ENCODE data around the gene DLX1.

Gene DLX1

DNA sequence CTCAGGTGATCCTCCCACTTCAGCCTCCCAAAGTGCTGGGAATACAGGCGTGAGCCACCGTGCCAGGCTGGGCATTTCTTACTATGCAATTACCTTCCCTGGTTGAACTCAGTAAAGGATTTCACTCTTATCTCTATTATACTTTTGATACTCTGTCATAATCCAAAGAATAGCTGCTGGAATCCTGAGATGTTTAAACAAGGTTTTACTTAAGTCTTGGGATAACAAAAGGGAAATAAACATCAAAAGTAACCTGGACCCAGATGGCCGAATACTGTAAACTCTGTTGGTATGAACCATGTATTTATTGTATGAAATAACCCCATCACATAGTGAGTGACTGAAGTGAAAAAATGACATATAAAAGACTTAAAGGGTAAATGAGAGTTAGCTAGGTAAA, 29.3 kb downstream of the DLX1 start:
- H3K4me3 ChIP-seq (ENCODE audit: low read depth, low read length): no peak overlapping the region
- no peak for TF ChIP-seq CTCF (IDR thresholded peaks at IDR 0.05; ENCODE audit: low read depth, low read length, missing control alignments)
- no peak for DNase-seq (ENCODE audit: low read depth)

DNA sequence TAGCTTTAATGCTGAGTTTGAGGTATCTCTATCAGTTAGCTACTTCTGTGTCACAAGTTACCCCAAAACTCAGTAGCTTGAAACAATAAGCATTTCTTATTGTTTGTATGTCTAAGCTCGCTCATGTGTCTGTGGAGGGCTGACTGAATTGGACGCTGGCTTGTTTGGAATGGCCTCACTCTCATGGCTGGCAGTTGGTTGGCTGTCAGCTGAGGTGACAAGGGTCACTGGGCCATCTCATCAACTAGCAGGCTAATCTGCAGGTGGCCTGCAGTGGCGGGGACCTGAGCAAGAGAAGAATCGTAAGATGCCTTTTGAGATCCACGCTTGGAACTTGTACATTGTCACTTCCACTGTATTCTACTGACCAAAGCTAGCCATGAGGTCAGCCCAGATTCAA, 30.8 kb downstream of the DLX1 start:
- no peak for TF ChIP-seq CTCF (IDR thresholded peaks at IDR 0.05; ENCODE audit: low read depth, low read length, missing control alignments)
- no peak overlapping the region for H3K4me3 ChIP-seq (ENCODE audit: low read depth, low read length)
- DNase-seq (ENCODE audit: low read depth): no peak

DNA sequence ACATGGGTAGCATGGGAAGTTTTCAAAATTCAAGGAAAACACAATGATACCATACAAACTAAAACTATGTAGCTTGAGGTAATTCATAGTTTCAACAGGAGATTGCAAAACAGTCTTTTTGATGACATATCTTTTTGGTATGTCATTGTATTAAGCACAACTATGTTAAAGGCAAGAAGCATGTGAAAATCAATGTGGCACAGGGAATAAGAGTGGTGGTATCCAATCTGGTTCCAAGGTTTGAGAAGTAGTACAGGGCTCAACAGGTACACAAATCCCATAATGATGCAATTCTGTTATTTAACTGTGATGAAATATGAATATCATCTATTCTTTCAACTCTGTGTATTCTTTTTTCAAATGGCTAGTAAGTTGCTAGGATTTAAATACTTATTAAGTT, 33.8 kb downstream of the DLX1 start:
- no peak for DNase-seq (ENCODE audit: low read depth)
- TF ChIP-seq CTCF (IDR thresholded peaks at IDR 0.05; ENCODE audit: low read depth, low read length, missing control alignments): no peak
- no peak overlapping the region for H3K4me3 ChIP-seq (ENCODE audit: low read depth, low read length)

DNA sequence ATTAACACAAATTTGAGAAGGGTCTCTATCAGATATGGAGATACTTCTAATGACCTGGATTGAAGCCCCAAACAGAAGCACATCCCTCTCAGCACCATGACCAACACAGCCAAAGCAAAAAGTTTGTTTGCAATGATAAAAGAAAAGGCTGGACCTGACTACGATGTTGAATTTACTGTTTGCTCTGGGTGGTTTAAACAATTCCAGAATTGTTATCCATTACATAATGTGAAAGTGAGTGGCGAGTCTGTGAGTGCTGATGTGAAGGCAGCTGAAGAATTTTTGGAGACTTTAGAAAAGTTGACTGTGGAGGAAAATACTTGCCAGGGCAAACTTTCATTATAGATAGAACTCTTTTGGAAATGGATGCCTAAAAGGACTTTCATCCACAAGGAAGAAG, 34.8 kb downstream of the DLX1 start:
- no peak for DNase-seq (ENCODE audit: low read depth)
- H3K4me3 ChIP-seq (ENCODE audit: low read depth, low read length): no peak overlapping the region
- TF ChIP-seq CTCF (IDR thresholded peaks at IDR 0.05; ENCODE audit: low read depth, low read length, missing control alignments): no peak

DNA sequence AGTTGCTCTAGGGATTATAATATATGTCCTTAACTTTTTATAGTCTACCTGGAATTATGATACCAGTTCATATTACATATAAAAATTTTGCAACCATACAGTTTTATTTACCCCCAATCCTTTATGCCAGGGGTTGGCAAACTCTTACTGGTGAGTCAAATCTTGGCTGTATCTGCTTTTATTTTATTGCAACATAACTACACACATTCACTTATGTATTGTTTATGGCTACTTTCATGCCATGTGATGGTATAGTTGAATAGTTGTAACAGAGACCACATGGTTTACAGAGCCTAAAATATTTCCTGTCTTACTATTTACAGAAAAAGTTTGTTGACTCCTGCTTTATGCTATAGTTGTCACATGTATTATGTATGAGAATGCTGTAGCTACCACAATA, 43.2 kb downstream of the DLX1 start:
- DNase-seq (ENCODE audit: low read depth): no peak
- TF ChIP-seq CTCF (IDR thresholded peaks at IDR 0.05; ENCODE audit: low read depth, low read length, missing control alignments): no peak
- no peak overlapping the region for H3K4me3 ChIP-seq (ENCODE audit: low read depth, low read length)

- no peak for DNase-seq (ENCODE audit: low read depth)
- H3K4me3 ChIP-seq (ENCODE audit: low read depth, low read length): no peak overlapping the region
- no peak for TF ChIP-seq CTCF (IDR thresholded peaks at IDR 0.05; ENCODE audit: low read depth, low read length, missing control alignments)
Observed at GRCh38 chr2:172129404-172129803, 44.1 kb downstream of the DLX1 start.

DNA sequence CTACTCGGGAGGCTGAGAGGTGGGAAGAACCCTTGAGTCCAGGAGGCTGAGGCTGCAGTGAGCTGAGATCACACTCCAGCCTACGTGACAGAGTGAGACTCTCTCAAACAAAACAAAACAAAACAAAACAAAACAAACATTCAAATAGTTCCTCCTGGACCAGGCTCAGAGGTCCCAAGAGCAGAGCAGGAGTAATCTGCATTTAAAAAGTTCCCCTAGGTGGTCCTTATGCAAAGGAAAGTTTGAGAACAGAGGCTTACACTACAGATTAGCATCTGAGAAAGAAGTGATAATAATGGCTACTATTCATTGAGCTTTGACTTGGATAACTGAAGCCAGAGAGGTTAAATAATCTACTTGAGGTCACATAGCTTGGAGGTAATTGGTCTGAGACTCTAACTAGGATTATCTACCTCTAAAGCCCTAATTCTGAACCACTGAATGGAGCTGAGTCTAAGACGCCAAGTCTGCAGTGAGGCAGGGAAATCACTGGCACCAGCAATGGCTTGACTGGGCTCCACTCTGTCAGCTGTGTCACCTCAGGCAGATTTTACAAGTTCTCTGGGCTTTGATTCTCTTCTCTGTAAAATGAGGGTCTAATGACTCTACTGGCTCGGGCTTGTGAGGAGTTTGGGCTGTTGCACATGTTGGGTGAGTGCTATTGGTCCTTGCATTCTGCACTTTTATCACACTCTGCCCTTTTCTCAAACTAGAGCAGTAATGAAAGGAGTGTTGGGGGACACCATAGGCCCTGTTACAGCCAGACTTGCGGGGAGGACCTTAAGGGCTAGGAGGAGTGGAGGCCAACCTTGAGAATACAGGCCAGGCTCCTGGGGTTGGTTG, 46.6 kb downstream of the DLX1 start:
- no peak for DNase-seq (ENCODE audit: low read depth)
- no peak for TF ChIP-seq CTCF (IDR thresholded peaks at IDR 0.05; ENCODE audit: low read depth, low read length, missing control alignments)
- H3K4me3 ChIP-seq (ENCODE audit: low read depth, low read length): no peak overlapping the region
